ENCODE measurements around the gene ITGB4.

DNA sequence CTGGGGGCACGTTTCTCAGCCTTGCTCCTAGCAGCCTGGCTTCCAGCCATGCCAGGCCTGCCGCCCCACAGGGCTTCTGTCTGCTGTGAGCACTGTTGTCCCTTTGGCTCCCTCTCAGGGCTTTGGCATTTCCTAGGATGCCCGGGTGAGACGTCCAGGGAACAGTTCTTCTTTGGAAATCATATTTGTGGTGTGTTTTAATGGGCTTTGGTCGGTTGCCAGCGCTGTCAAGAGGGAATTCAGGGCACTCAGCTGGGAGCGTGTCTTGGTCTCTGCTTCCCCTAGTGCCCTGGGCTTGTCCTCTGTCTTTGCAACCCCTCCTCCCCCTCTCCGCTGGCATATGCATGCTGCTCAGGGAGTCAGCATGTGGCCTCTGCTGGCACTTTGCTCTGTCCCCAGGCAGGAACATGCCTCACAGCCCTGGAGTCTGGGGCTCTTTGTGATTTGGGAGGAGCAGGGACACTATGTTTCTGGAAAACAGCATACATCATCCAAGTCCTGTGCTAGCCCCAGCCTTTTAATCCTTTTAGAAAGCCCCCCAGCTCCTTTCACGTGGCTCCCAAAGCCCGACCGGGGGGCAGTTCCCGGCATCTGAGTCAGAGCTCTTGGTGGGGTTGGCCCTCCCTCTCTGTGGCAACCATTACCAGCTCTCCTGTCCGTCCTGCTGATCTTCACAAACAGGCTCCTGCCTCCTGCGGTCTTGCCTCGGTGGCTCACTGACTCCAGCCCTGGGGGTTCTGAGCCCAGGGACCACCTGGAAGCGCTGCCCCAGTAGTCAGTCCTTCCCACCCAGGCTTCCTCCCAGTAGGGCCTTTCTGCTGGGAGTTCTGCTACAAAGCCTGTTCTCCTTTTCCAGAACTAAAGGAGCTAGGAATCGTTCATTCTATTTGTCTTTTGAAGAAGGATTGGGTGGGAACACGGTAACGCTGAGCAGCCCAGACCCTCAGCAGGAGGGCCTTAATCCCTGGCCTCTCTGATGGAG lies 27.5 kb upstream of the ITGB4 start:
- TF ChIP-seq POLR2A (IDR thresholded peaks at IDR 0.05; ENCODE audit: low read length) (no peak), GATA1 (IDR thresholded peaks at IDR 0.05; ENCODE audit: low read depth, low read length) (no peak)

Measured in erythroblast (primary cell).